Bronchial epithelial cell (primary cell): ENCODE results near the gene NAA38. TPM values are rescaled to one million over a fixed set of nuclear protein-coding genes. Genes with fewer than 3 reads are reported as not detected.
A peak's percentile ranks its signal among the peaks of the same experiment; 100 is the strongest.

ENCODE experiments used
- DNase-seq: peaks from one replicate; pipeline ENCODE4 v3.0.0-alpha.2; 2010; ENCODE audit warnings: low read depth
- FAIRE-seq: peaks from 2 replicates; lab custom pipeline; 2011; peaks lifted over from hg19 to GRCh38; lab: Jason Lieb, UNC
- H3K27me3 ChIP-seq: 2 replicates; pipeline ENCODE4 v1.5.1; 2011; ENCODE audit warnings: low read length; ENCODE audit not compliant: control insufficient read depth, insufficient read depth
- H3K36me3 ChIP-seq: 2 replicates; pipeline ENCODE4 v1.5.1; 2011; ENCODE audit warnings: low read length; ENCODE audit not compliant: control insufficient read depth, insufficient read depth
- H3K4me3 ChIP-seq: 2 replicates; pipeline ENCODE4 v1.5.1; 2011; ENCODE audit warnings: mild to moderate bottlenecking, low read depth, low read length, control low read depth
- CTCF ChIP-seq: IDR thresholded peaks from 2 replicates; pipeline ENCODE4 v1.5.1; 2011; ENCODE audit warnings: mild to moderate bottlenecking, moderate library complexity, low read length, control low read depth, inconsistent platforms; ENCODE audit not compliant: insufficient read depth, severe bottlenecking
- total RNA-seq: library from RNA; depleted of rRNA; stranded (reverse); fragments of >200 nt; gene quantifications from 2 replicates; pipeline ENCODE4 v1.2.1, GENCODE V29; 2014

Gene NAA38
- total RNA-seq, 1 donor from 2014 or later, result 36.6 TPM

GRCh38 chr17:7825206-7825990 lies 32.0 kb downstream of the NAA38 start:
- no peak for FAIRE-seq
- no peaks in the 10 kb centered on the region for H3K36me3 ChIP-seq
- H3K4me3 ChIP-seq, result no peak overlapping the region
- no peak for DNase-seq
- H3K27me3 ChIP-seq, result peaks cover 1% of the 10 kb centered on the region
- TF ChIP-seq CTCF, result peak; percentile 2

- DNase-seq, result no peak
- no peaks in the 10 kb centered on the region for H3K36me3 ChIP-seq
- TF ChIP-seq CTCF, result no peak
- no peak overlapping the region for H3K4me3 ChIP-seq
- H3K27me3 ChIP-seq, result no peaks in the 10 kb centered on the region
- peak; percentile 60 for FAIRE-seq
Observed at GRCh38 chr17:7824021-7824924, 33.1 kb downstream of the NAA38 start.

GRCh38 chr17:7823581-7824001 lies 33.8 kb downstream of the NAA38 start:
- no peak for DNase-seq
- no peaks in the 10 kb centered on the region for H3K27me3 ChIP-seq

GRCh38 chr17:7822126-7822525 lies 35.2 kb downstream of the NAA38 start:
- no peaks in the 10 kb centered on the region for H3K36me3 ChIP-seq
- H3K27me3 ChIP-seq, result no peaks in the 10 kb centered on the region
- no peak for TF ChIP-seq CTCF
- DNase-seq (no peak), FAIRE-seq (no peak)
- H3K4me3 ChIP-seq, result no peak overlapping the region

More at GRCh38 chr17:7823581-7824001, 33.8 kb downstream of the NAA38 start:
- no peak for TF ChIP-seq CTCF
- Histone ChIP-seq H3K36me3 (no peaks in the 10 kb centered on the region), H3K4me3 (no peak overlapping the region)
- no peak for FAIRE-seq

GRCh38 chr17:7820231-7820630 lies 37.1 kb downstream of the NAA38 start:
- no peaks in the 10 kb centered on the region for H3K36me3 ChIP-seq
- no peak overlapping the region for H3K4me3 ChIP-seq
- no peak for TF ChIP-seq CTCF
- no peak for DNase-seq
- H3K27me3 ChIP-seq, result no peaks in the 10 kb centered on the region
- peak; percentile 23 for FAIRE-seq
